Spinal cord (tissue), 10 donors: Measurements from ENCODE around the gene AADACL3. TPM values are rescaled to one million over a fixed set of nuclear protein-coding genes. Genes with fewer than 3 reads are reported as not detected.
"Not testable (repeated sequence)": the region's sequence is repeated elsewhere in the genome, so short reads cannot be mapped to it uniquely, and the experiment has no call there.

ENCODE experiments used
- DNase-seq, 6 donors: peaks; one replicate each; pipeline versions ENCODE4 v3.0.0 to v3.0.0-alpha.2; 2013 to 2015; ENCODE audit warnings: low spot score in 6 of 6, low read depth in 4 of 6
- H3K27ac ChIP-seq: one replicate; pipeline ENCODE4 v1.5.1; 2013; ENCODE audit warnings: low read depth, low read length, control low read depth
- H3K27me3 ChIP-seq: one replicate; pipeline ENCODE4 v1.6.1; 2013; ENCODE audit warnings: low read length; ENCODE audit not compliant: control insufficient read depth, insufficient read depth
- H3K36me3 ChIP-seq: one replicate; pipeline ENCODE4 v1.6.1; 2013; ENCODE audit warnings: low read length; ENCODE audit not compliant: control insufficient read depth, insufficient read depth
- H3K4me1 ChIP-seq: one replicate; pipeline ENCODE4 v1.6.1; 2013; ENCODE audit warnings: low read length; ENCODE audit not compliant: control insufficient read depth, insufficient read depth
- H3K4me3 ChIP-seq: one replicate; pipeline ENCODE4 v1.5.1; 2013; ENCODE audit warnings: low read depth, low read length, control low read depth
- H3K9me3 ChIP-seq: one replicate; pipeline ENCODE4 v1.6.1; 2013; ENCODE audit warnings: low read length; ENCODE audit not compliant: control insufficient read depth, insufficient read depth
- WGBS: methylation state at CpG from one replicate; pipeline ENCODE4 v1.1.5; 2013; ENCODE audit warnings: missing lambda C conversion rate; ENCODE audit not compliant: insufficient coverage; 5-methylcytosine and 5-hydroxymethylcytosine counted together
- polyA plus RNA-seq, 2 donors: library from polyadenylated mRNA; unstranded; fragments of 120-200 nt; gene quantifications; one replicate each; pipeline ENCODE4 v1.2.1, GENCODE V29; 2013; ENCODE audit not compliant: insufficient read length in 2 of 2
- total RNA-seq, 2 donors: library from RNA; depleted of rRNA in 1 of 2; stranded (reverse); fragments of 120-200 nt in 1 of 2; fragments of >200 nt in 1 of 2; gene quantifications; one replicate each; pipeline versions ENCODE4 v1.2.3 to v1.2.4, GENCODE V29; 2013 to 2014
- donor health status: healthy.

AADACL3 gene
- total and polyA plus RNA-seq, 4 donors, result not detected

DNA sequence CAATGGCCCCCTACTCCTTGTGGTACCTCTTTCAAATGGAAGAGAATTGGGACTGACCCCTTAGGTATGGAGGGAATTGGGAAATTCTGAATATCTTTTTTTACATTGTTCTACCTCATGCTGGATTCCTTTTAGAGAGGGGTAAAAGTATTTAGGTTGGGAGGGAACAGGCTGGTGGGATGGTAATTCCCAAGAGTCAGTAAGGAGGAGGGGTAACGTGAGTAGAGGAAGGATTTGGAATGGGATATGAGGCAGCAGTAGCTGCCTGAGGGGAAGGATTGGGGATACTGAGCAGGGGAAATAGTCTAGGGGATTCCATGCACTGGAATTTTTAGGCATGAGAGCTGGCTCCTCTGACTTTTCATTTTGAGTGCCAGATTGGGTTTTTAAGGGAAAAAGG lies 3.8 kb upstream of the AADACL3 start:
- DNase-seq, result no peak
- H3K4me3 ChIP-seq, result no peak overlapping the region
- no peaks in the 10 kb centered on the region for H3K36me3 ChIP-seq
- no peaks in the 10 kb centered on the region for H3K4me1 ChIP-seq
- no peaks in the 10 kb centered on the region for H3K27me3 ChIP-seq
- no peak overlapping the region for H3K27ac ChIP-seq
- no peaks in the 10 kb centered on the region for H3K9me3 ChIP-seq
- WGBS, result 80% methylated on average over 1 of the region's 1 CpG

DNA sequence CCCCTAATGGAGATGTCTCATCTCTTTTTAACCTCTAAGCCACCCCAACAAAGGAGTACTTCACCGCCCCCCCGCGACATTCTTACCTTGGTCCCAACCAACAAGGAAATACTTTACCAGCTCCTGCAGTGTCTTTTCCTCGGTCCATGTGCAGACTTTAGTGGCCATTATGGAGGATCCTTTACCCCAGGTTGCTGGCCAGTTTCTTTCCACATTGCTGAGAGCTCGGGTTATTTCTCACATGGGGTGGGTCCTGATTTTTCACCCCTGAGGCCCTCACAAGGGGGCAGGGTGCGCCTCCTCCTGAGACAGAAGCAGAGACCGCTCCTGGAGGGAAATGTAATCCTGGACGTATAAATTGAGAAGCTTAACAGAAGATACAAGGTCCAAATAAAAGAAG lies 3.0 kb upstream of the AADACL3 start:
- no peaks in the 10 kb centered on the region for H3K4me1 ChIP-seq
- no peak overlapping the region for H3K4me3 ChIP-seq
- H3K27ac ChIP-seq, result no peak overlapping the region
- 95% methylated on average over 6 of the region's 8 CpGs for WGBS
- no peaks in the 10 kb centered on the region for H3K27me3 ChIP-seq
- no peaks in the 10 kb centered on the region for H3K9me3 ChIP-seq
- DNase-seq, result no peak
- no peaks in the 10 kb centered on the region for H3K36me3 ChIP-seq

DNA sequence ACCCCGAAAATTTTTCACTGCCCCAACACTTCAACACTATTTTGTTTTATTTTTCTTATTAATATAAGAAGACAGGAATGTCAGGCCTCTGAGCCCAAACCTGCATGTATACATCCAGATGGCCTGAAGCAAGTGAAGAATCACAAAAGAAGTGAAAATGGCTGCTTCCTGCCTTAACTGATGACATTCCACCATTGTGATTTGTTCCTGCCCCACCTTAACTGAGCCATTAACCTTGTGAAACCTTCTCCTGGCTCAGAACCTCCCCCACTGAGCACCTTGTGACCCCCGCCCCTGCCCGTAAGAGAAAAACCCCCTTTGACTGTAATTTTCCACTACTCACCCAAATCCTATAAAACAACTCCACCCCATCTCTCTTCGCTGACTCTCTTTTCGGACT lies 2.3 kb upstream of the AADACL3 start:
- H3K27me3 ChIP-seq, H3K36me3 ChIP-seq, H3K27ac ChIP-seq, DNase-seq, H3K4me3 ChIP-seq, H3K4me1 ChIP-seq, H3K9me3 ChIP-seq: not testable (repeated sequence)
- WGBS, result 95% methylated on average over 4 of the region's 5 CpGs

DNA sequence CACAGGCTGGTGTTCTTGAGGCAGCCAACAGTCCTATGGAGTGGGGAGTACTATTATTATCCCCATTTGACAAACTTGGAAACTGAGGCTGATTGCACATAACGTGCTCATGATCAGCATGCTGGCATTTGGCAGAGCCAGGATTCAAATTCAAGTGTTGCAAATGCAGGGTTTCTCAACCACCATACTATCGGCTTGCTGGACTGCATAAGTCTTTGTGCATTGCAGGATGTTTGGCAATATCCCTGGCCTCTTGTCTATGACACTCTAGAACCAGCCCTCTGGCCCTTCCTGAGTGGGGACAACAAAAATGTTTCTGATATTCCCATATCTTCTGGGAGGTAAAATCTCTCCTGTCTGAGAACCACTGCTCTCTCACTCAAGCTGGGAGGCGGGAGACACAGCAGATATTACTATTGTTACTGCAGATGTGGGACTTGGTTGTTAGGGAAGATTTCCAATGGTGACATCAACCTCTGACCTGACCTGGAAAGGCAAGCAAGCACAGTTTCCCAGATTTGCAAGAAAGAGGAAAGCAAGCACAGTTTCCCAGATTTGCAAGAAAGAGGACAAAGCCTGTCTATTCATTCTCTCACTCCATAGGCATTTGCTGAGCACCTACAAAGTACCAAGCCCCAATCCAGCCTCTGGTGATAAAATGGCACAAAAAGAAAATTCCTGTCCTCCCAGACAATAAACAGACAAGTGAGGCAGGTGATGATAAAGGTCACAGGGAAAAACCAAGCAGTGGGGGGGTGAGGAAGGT lies 1.0 kb upstream of the AADACL3 start:
- Histone ChIP-seq H3K36me3 (no peaks in the 10 kb centered on the region), H3K4me1 (no peaks in the 10 kb centered on the region), H3K27ac (no peak overlapping the region), H3K4me3 (no peak overlapping the region), H3K27me3 (no peaks in the 10 kb centered on the region), H3K9me3 (no peaks in the 10 kb centered on the region)
- WGBS, result 67% methylated on average over 2 of the region's 3 CpGs
- DNase-seq, result no peak

DNA sequence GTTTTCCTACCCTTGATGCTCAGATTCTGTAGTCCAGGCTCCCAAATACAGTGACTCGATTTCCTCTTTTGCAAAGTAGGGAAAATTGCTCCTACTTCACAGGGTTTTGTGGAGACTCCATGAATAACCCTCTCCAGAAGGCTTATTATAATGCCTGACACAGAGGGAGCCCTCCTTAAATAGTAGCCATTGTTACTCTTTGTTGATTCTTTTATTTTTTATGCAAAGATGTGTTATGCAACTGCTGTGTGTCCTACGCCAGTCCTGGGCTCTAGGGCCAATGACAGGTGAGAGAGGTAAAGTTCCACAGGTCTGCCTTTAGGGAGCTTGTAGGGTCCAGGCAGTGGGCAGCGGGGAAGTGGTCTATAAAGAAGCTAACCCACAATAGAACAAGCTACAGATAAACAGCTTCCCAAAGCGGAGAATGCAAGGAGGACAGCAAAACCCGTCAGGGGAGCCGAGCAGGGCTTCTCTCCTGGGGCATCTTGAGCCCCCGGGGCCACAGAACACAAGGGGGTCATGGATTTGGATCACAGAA lies 1.5 kb downstream of the AADACL3 start:
- 80% methylated on average over 2 of the region's 7 CpGs for WGBS

DNA sequence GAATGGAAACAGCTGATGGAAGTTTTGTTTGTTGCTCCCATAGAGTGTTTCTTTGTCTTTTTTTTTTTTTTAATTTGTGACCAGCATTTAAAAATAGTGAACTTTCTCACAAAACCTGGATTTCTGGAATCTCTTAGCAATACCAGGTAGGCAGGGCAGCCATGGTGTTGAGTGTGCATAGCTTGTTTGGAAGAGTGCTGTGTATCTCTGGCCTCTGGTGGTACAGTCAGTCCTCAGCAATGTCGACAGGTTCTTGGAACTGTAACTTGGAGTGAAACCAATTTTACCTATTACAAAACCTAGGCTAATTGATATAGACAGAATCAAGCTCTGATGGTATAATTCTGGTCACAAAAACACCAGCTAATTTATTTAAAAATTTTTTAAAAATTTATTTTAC lies 6.7 kb downstream of the AADACL3 start:
- H3K4me3 ChIP-seq, result no peak overlapping the region
- no peaks in the 10 kb centered on the region for H3K4me1 ChIP-seq
- no peak for DNase-seq
- H3K27ac ChIP-seq, result no peak overlapping the region
- no peaks in the 10 kb centered on the region for H3K36me3 ChIP-seq
- no CpG with 5 or more reads among the region's 1 CpG for WGBS
- no peaks in the 10 kb centered on the region for H3K9me3 ChIP-seq
- H3K27me3 ChIP-seq, result no peaks in the 10 kb centered on the region

More for the DNA sequence above, 1.5 kb downstream of the AADACL3 start:
- DNase-seq, result no peak
- H3K4me3 ChIP-seq, result no peak overlapping the region
- no peaks in the 10 kb centered on the region for H3K36me3 ChIP-seq
- no peak overlapping the region for H3K27ac ChIP-seq
- no peaks in the 10 kb centered on the region for H3K4me1 ChIP-seq
- no peaks in the 10 kb centered on the region for H3K27me3 ChIP-seq
- no peaks in the 10 kb centered on the region for H3K9me3 ChIP-seq

DNA sequence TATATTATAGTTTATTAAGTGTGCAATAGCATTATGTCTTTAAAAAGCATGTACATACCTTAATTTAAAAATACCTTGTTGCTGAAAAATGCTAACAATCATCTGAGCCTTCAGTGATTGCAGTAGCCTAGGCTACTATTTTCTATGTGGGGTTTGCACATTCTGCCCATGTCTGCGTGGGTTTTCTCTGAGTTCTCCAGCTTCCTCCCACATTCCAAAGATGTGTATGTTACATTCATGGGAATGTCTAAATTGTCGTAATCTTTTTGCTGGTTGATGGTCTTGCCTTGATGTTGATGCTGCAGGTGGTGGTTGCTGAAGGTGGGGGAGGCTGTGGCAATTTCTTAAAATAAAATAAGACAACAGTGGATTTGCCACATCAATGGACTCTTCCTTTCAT lies 12.5 kb downstream of the AADACL3 start:
- H3K9me3 ChIP-seq, result peaks cover 4% of the 10 kb centered on the region
- no peak overlapping the region for H3K4me3 ChIP-seq
- H3K36me3 ChIP-seq, result no peaks in the 10 kb centered on the region
- no peaks in the 10 kb centered on the region for H3K27me3 ChIP-seq
- DNase-seq, result no peak
- WGBS, result no CpG with 5 or more reads among the region's 2 CpGs
- H3K27ac ChIP-seq, result no peak overlapping the region
- H3K4me1 ChIP-seq, result no peaks in the 10 kb centered on the region

DNA sequence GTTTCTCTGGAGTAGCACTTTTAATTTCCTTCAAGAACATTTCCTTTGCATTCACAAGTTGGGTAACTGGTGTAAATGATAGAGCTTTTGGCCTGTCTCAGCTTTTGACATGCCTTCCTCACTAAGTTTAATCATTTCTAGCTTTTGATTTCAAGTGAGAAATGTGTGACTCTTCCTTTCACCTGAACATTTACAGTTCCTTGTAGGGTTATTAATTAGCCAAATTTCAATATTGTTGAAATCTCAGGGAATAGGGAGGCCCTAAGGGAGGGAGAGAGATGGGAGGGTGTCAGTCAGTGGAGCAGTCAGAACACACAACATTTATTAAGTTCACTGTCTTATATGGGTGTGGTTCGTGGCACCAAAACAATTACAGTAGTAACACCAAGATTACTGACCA lies 14.2 kb downstream of the AADACL3 start:
- no peaks in the 10 kb centered on the region for H3K4me1 ChIP-seq
- WGBS, result no CpG with 5 or more reads among the region's 1 CpG
- no peak overlapping the region for H3K27ac ChIP-seq
- H3K4me3 ChIP-seq, result no peak overlapping the region
- H3K36me3 ChIP-seq, result no peaks in the 10 kb centered on the region
- no peaks in the 10 kb centered on the region for H3K27me3 ChIP-seq
- H3K9me3 ChIP-seq, result peaks cover 4% of the 10 kb centered on the region
- DNase-seq, result no peak

DNA sequence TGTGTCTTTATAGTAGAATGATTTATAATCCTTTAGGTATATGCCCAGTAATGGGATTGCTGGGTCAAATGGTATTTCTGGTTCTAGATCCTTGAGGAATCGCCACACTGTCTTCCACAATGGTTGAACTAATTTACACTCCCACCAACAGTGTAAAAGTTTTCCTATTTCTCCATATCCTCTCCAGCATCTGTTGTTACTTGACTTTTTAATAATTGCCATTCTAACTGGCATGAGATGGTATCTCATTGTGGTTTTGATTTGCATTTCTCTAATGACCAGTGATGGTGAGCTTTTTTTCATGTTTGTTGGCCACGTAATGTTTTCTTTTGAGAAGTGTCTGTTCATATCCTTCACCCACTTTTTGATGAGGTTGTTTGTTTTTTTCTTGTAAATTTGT lies 15.2 kb downstream of the AADACL3 start:
- H3K4me3 ChIP-seq, H3K36me3 ChIP-seq, H3K4me1 ChIP-seq, DNase-seq, H3K9me3 ChIP-seq, H3K27me3 ChIP-seq, H3K27ac ChIP-seq: not testable (repeated sequence)
- WGBS, result no CpG with 5 or more reads among the region's 2 CpGs

DNA sequence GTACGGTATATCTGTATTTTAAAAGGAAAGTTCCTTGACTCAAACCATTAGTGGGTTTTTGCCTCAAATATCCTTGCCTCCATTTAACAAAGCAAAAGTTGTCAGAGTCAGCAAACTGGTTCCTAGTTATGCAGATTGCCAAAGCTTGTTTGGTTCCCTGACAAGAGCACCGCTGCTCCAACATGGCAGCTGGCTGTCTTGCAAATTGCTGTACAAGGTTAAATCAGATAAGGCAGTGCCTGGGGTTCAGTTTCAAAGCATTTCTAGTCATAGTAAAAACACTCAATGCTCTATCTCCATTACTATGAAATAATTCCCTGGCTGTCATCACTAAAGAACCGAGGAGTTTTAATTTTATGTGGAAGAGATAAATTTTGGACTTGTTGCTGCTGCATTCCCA lies 18.7 kb downstream of the AADACL3 start:
- Histone ChIP-seq H3K27ac (no peak overlapping the region), H3K4me1 (no peaks in the 10 kb centered on the region), H3K36me3 (no peaks in the 10 kb centered on the region), H3K9me3 (peaks cover 6% of the 10 kb centered on the region), H3K27me3 (no peaks in the 10 kb centered on the region), H3K4me3 (no peak overlapping the region)
- DNase-seq, result no peak
- 100% methylated on average over 1 of the region's 3 CpGs for WGBS
